Suppressor macrophage (primary cell): Measurements from ENCODE around the gene GSC.
"Not testable (repeated sequence)": the region's sequence is repeated elsewhere in the genome, so short reads cannot be mapped to it uniquely, and the experiment has no call there.

ENCODE experiments used
- DNase-seq, 4 experiments: peaks; one replicate each; pipeline ENCODE4 v3.0.0-alpha.2; 2020 to 2022

Gene GSC

GRCh38 chr14:94738751-94739150 lies 31.2 kb downstream of the GSC start:
- DNase-seq: no peak

- no peak for DNase-seq
These were observed 31.8 kb downstream of the GSC start for GRCh38 chr14:94738097-94738496.

GRCh38 chr14:94728950-94729349 lies 41.0 kb downstream of the GSC start:
- DNase-seq: no peak

GRCh38 chr14:94728440-94728839 lies 41.5 kb downstream of the GSC start:
- not testable (repeated sequence) for DNase-seq

GRCh38 chr14:94726649-94727048 lies 43.3 kb downstream of the GSC start:
- DNase-seq: not testable (repeated sequence)

- no peak for DNase-seq
These were observed 44.9 kb downstream of the GSC start for GRCh38 chr14:94724993-94725392.

GRCh38 chr14:94722397-94722796 lies 47.5 kb downstream of the GSC start:
- no peak for DNase-seq
